NCI-H1092 treated with DMSO at 0.1 percent for 48 hours (cell line): Measurements from ENCODE around the gene OR4C5.
"Not testable (repeated sequence)": the region's sequence is repeated elsewhere in the genome, so short reads cannot be mapped to it uniquely, and the experiment has no call there.

Experiments
- DNase-seq: peaks from one replicate; lab custom pipeline; 2025; lab: John Stamatoyannopoulos, UW

The OR4C5 gene

DNA sequence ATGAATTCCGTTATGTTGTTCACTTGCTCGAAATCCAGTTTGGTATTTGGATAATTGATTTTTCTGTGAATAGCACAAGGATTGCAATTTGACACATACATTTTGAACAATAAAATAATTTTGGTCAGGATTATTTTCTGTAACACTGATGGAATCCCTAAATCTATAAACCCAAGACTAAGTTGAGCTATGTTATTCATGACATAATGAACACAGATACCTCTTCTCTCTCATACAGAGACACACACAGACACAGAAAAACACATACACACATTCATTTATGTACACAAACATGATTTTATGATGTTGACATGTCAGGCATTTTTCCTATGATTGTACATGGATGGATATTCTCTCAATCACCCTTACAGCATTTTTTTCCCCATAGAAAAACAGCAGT lies at the start of gene OR4C5:
Gene OR4C5 (minus strand): TSS at position 101 of the 400 bp plus-strand sequence. CDS start 0 bp downstream, at position 101.
- no peak for DNase-seq

DNA sequence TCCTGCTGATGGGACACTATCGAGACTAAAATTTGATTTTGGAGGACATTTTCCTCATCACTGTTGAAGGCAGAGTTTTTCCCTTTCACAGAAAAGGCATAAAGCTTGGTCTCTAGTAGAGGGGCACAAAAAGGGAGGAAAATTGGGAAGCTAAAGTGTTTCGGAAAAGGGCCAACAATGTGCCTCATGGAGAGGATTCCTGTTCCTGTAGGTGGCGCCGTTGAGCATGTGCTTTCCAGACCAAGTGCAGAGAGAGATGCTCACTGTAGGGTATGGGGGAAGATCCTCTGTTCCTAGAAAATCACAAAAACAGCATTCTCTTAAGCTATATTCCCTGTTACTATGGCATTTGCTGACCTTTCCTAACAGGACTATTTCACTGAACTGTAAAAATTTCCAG lies 18.4 kb upstream of the OR4C5 start:
- no peak for DNase-seq

DNA sequence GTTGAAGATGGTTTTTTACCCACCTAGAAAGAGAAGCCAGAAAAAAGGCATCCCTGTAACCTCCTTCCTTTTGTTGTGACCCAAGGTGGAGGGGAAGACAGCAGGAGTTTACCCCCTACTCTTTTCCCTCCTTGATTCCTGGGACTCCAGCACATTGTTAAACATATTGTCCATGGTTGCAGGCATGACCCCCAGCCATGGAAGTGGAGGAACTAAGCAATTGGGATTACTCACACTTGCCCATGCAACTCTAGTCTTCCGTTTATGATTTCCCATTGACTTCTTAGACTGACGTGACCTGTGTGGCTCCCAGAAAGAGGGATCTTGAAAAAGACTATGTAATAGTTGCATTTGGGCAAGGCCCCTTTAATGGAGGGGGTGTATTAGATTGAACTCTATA lies 17.9 kb upstream of the OR4C5 start:
- not testable (repeated sequence) for DNase-seq

DNA sequence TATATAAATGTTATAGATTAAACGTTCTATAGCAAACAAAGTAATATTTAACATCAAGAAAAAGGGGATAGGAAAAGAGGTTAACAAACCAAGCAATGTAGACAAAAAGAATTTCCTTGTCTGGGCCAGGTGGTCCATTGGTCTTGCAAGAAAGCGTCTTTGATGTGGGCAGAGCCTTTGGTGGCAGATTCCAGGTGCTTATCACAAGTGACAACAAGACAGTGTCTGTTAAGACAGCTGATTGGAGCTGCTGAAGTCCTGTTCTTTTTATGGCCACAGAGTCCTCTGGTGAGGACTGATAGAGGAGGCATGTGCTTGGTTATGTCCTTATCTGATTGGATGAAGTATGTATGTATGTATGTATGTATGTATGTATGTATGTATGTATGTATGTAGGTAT lies 5.0 kb downstream of the OR4C5 start:
- not testable (repeated sequence) for DNase-seq

DNA sequence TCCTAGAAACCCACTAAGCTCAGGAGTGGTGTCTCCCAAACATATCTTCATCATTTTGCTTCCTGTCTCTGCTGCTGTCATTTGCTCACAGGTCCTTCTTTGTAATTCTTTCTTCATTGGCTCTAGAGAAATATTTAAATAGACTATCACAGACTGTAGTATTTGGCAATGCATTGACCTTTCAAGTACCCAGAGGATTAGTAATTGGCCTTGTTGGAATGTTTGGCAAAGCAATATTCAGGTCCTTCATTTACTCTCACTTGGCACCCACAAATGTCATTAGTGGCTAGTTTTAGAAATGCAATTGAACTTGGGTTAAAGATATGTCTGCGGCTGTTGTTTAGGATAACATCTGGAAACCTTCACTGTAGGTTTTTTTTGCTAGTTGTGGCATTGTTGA lies 11.6 kb downstream of the OR4C5 start:
- DNase-seq, result no peak

DNA sequence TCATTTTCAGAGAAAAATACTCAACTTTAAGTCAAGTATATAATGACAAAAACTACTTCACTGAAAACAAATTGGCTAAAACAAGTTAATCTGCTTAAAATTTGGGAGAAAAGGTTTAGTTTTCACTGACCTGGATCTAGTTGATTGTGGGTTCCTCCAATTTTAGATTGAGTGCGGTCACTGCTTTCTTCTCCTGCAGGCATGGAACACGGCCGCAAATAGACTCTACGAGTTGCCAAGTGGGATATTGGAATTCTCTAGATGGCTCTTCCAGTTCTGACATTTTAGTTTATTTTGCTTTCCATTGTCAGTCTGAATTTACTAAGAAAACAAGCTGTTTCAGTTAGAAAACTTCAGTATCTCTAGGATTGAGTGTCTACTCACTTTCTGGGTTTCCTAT lies 12.3 kb downstream of the OR4C5 start:
- DNase-seq, result no peak

DNA sequence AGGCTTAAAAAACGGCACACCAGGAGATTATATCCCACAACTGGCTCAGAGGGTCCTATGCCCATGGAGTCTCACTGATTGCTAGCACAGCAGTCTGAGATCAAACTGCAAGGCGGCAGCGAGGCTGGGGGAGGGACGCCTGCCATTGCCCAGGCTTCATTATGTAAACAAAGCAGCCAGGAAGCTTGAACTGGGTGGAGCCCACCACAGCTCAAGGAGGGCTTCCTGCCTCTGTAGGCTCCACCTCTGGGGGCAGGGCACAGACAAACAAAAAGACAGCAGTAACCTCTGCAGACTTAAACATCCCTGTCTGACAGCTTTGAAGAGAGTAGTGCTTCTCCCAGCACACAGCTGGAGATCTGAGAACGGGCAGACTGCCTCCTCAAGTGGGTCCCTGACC lies 20.0 kb downstream of the OR4C5 start:
- not testable (repeated sequence) for DNase-seq

DNA sequence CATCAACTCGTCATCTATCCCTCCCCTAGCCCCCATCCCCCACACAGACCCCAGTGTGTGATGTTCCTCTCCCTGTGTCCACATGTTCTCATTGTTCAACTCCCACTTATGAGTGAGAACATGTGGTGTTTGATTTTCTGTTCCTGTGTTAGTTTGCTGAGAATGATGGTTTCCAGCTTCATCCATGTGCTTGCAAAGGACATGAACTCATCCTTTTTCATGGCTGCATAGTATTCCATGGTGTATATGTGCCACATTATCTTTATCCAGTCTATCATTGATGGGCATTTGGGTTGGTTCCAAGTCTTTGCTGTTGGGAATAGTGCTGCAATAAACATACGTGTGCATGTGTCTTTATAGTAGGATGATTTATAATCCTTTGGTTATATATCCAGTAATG lies 23.8 kb downstream of the OR4C5 start:
- not testable (repeated sequence) for DNase-seq

DNA sequence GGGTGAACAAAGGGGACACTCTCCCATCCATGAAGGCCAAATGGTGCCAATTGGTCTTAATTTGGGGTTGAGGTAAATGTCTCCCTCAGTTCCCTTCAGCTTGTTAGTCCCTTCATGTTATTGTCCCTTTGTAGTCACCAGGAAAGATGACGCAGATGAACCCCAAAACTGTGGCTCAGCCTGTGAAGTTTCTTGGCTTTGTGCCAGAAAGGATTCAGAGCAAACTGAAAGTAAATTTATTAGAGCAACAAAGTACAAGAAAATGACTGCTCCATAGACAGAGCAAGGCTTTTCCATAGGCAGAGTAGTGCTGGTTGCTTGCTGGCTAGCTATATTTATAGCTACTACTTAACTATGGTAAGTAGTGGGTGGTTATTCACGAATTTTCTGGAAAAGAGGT lies 24.8 kb downstream of the OR4C5 start:
- DNase-seq, result no peak

DNA sequence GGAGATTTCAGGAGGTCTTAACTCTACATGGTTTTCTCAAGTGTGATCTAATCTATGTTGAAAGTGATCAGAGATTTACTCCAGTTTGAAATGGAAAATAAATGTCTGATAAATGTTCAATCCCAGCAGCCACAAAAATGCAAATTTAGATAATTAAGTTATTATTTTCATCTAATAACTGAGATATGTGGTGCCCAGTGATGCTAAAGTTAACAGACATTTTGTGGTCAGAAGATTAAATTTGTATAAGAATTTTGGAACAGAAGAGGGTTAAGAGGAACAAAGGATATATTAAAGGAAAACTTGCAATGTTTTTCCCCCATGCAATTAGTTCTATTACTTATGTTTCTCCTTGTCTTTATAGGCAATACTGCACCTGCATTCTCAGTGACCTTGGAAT lies 41.6 kb downstream of the OR4C5 start, which contains the start of gene OR4C3:
Gene OR4C3 (plus strand): TSS at position 301 of the 400 bp plus-strand sequence. CDS start 102 bp downstream, outside the sequence.
- DNase-seq, result not testable (repeated sequence)

DNA sequence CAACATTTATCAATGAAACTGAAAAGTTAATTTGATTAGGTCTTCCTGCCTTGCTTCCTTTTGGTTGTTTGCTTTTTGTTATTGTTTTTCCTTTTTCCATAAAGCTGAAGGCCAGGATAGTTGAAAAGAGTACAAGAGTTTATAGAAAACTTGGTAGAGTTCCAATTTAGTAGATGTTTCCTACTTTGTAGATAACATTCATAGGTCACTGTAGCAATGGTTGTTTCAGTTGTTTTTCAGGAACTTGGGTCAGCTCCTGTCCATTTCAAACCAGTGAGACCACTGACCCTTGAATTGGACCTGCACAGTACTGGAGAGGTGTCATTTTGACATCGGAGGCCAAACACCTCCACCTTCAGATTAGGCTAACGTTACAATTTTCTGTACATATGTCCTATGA lies 46.5 kb downstream of the OR4C5 start:
- DNase-seq, result not testable (repeated sequence)
